ACC112 (cell line): ENCODE measurements around the gene MTMR6.

Experiments
- H2AFZ ChIP-seq: fragments of 200-600 bp; sonication (generic); one replicate; pipeline ENCODE4 v1.6.0; 2017; ENCODE audit warnings: antibody characterized with exemption, low read length; ENCODE audit not compliant: unreplicated experiment
- H3K27ac ChIP-seq: fragments of 200-600 bp; sonication (generic); 2 replicates; pipeline ENCODE4 v1.5.1; 2014; ENCODE audit warnings: low read depth, mild to moderate bottlenecking, antibody characterized with exemption, low read length, moderate library complexity
- H3K27me3 ChIP-seq: fragments of 200-600 bp; sonication (generic); 2 replicates; pipeline ENCODE4 v1.6.1; 2014; ENCODE audit warnings: mild to moderate bottlenecking, antibody characterized with exemption, low read length, moderate library complexity, mixed read lengths; ENCODE audit not compliant: insufficient read depth
- H3K36me3 ChIP-seq: fragments of 200-600 bp; sonication (generic); 2 replicates; pipeline ENCODE4 v1.6.1; 2016; ENCODE audit warnings: mild to moderate bottlenecking, antibody characterized with exemption, low read length, moderate library complexity, mixed read lengths; ENCODE audit not compliant: insufficient read depth
- H3K4me1 ChIP-seq: fragments of 200-600 bp; sonication (generic); one replicate; pipeline ENCODE4 v1.6.1; 2016; ENCODE audit warnings: low read length, mixed read lengths; ENCODE audit not compliant: insufficient read depth, unreplicated experiment, control insufficient read depth
- H3K4me3 ChIP-seq: fragments of 200-600 bp; sonication (generic); 2 replicates; pipeline ENCODE4 v1.5.1; 2014; ENCODE audit warnings: mild to moderate bottlenecking, low read depth, low read length
- H3K79me2 ChIP-seq: fragments of 200-600 bp; sonication (generic); one replicate; pipeline ENCODE4 v1.6.0; 2016; ENCODE audit warnings: low read length; ENCODE audit not compliant: control insufficient read depth, unreplicated experiment, insufficient read depth

The MTMR6 gene

DNA sequence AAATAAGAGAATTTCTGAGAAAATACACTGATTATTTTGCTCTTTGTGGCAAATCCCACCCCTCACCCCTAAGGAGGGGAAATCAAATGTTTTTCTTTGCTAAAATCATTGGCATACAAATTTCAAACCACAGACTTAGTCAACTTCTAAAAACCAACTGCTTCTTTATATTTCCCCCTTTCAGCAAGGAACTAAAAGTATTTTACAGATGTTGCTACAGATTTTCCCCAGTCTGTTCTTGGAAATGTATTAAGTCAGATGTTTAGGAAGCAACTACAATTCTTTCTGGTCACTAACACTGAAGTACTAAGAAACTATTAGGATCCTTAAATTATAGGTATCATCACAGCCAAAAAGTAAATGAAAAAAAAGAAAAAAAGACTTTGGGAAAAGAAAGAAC is 6.9 kb downstream of the MTMR6 start:
- H3K4me3 ChIP-seq: no peak overlapping the region
- no peak overlapping the region for H2AFZ ChIP-seq
- no peaks in the 10 kb centered on the region for H3K27me3 ChIP-seq
- peaks cover 4% of the 10 kb centered on the region for H3K4me1 ChIP-seq
- peaks cover 87% of the 10 kb centered on the region for H3K79me2 ChIP-seq
- H3K27ac ChIP-seq: no peak overlapping the region
- H3K36me3 ChIP-seq: no peaks in the 10 kb centered on the region

GRCh38 chr13:25276748-25277147 is 10.5 kb downstream of the MTMR6 start:
- H3K27me3 ChIP-seq: no peaks in the 10 kb centered on the region
- no peak overlapping the region for H3K4me3 ChIP-seq
- peaks cover 4% of the 10 kb centered on the region for H3K4me1 ChIP-seq
- H2AFZ ChIP-seq: no peak overlapping the region
- H3K79me2 ChIP-seq: peaks cover 62% of the 10 kb centered on the region
- peaks cover 15% of the 10 kb centered on the region; the same call in 1 of the 2 replicates for H3K36me3 ChIP-seq
- H3K27ac ChIP-seq: no peak overlapping the region

GRCh38 chr13:25268561-25268960 is 18.7 kb downstream of the MTMR6 start:
- Histone ChIP-seq H2AFZ (no peak overlapping the region), H3K27ac (no peak overlapping the region), H3K36me3 (peaks cover 21% of the 10 kb centered on the region; the same call in 1 of the 2 replicates), H3K79me2 (peaks cover 5% of the 10 kb centered on the region), H3K4me3 (no peak overlapping the region), H3K27me3 (no peaks in the 10 kb centered on the region), H3K4me1 (no peaks in the 10 kb centered on the region)

GRCh38 chr13:25267715-25268114 is 19.6 kb downstream of the MTMR6 start:
- H2AFZ ChIP-seq: no peak overlapping the region
- no peaks in the 10 kb centered on the region for H3K27me3 ChIP-seq
- no peak overlapping the region for H3K27ac ChIP-seq
- peaks cover 5% of the 10 kb centered on the region for H3K79me2 ChIP-seq
- H3K4me3 ChIP-seq: no peak overlapping the region
- H3K36me3 ChIP-seq: peaks cover 17% of the 10 kb centered on the region; the same call in 1 of the 2 replicates
- no peaks in the 10 kb centered on the region for H3K4me1 ChIP-seq

DNA sequence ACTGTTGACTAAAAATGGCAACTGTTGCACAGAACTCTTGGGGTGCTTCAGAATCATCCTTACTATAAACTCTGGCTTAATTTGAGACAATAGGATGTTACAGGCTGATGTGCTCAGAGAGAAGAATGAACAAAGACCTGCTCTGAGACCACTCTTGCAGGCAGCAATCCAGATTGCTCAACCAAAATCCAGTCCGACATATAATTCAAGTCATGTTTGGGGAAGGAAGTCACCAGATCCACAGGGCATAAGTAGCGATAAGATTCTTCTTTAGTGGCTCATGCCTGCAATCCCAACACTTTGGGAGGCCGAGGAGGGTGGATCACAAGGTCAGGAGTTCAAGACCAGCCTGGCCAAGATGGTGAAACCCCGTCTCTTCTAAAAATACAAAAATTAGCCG is 20.6 kb downstream of the MTMR6 start:
- Histone ChIP-seq H3K27me3 (no peaks in the 10 kb centered on the region), H3K4me3 (no peak overlapping the region), H3K4me1 (no peaks in the 10 kb centered on the region), H3K79me2 (peaks cover 5% of the 10 kb centered on the region), H3K27ac (no peak overlapping the region), H3K36me3 (peaks cover 11% of the 10 kb centered on the region; the same call in 1 of the 2 replicates), H2AFZ (no peak overlapping the region)

DNA sequence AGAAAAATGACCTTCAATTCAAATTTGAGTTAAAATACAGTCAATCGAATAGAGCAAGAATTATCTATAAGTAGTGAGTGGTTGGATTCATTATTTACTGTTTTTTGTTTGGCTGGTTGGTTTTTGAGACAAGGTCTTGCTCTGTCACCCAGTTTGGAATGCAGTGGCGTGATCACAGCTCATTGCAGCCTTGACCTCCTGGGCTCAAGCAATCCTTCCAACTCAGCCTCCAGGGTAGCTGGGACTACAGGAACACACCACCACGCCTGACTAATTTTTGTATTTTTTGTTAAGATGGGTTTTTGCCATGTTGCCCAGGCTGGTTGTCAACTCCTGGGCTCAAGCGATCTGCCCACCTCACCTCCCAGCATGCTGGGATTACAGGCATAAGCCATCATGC is 25.0 kb downstream of the MTMR6 start:
- H2AFZ ChIP-seq: no peak overlapping the region
- H3K27me3 ChIP-seq: no peaks in the 10 kb centered on the region
- H3K79me2 ChIP-seq: no peaks in the 10 kb centered on the region
- H3K27ac ChIP-seq: no peak overlapping the region
- H3K36me3 ChIP-seq: peaks cover 17% of the 10 kb centered on the region
- no peak overlapping the region for H3K4me3 ChIP-seq
- H3K4me1 ChIP-seq: no peaks in the 10 kb centered on the region

- H3K36me3 ChIP-seq: peaks cover 27% of the 10 kb centered on the region
- no peaks in the 10 kb centered on the region for H3K4me1 ChIP-seq
- no peaks in the 10 kb centered on the region for H3K79me2 ChIP-seq
- no peak overlapping the region for H2AFZ ChIP-seq
- no peaks in the 10 kb centered on the region for H3K27me3 ChIP-seq
- no peak overlapping the region for H3K4me3 ChIP-seq
- H3K27ac ChIP-seq: no peak overlapping the region
Observed at GRCh38 chr13:25253702-25254101, 33.6 kb downstream of the MTMR6 start.

DNA sequence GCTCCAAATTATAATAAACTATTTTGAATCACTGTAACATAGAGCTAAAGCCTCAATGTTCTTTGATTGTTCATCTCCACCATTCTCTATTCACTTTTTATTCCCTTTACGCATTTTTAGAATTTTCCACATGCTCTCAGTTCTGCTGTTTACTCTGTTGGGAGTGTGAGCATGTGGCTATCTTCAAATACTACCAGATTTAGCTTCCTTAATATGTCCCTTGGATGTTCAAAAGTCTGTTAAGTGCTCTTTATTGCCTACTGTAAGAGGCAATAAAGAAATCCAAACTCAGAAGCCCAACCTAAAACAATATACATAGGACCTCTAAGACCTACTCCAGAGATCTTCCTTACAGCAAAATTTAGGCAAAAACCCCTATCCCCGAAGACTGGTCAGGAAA is 34.5 kb downstream of the MTMR6 start:
- H3K36me3 ChIP-seq: peaks cover 25% of the 10 kb centered on the region
- H3K79me2 ChIP-seq: no peaks in the 10 kb centered on the region

DNA sequence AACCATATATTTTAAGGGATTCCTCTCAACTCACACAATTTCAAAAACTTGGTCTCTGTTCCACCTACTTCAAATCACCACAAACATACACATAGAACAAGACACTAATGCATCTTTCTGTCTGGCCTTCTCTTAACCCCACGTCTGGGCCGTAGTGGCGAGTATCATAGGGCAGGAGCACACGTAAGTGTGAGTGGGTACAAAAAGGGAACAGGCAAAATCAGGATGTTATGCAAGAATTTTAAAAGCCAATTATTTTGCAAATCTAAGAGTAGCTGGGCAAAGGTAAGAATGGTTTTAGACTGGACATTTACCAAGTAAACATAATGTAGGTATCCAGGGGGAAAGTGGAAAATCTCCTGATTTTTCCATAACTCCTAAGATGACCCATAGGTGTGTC is 35.1 kb downstream of the MTMR6 start:
- peaks cover 21% of the 10 kb centered on the region for H3K36me3 ChIP-seq
- no peak overlapping the region for H3K27ac ChIP-seq
- H3K79me2 ChIP-seq: no peaks in the 10 kb centered on the region
- no peaks in the 10 kb centered on the region for H3K4me1 ChIP-seq
- no peak overlapping the region for H2AFZ ChIP-seq
- H3K4me3 ChIP-seq: no peak overlapping the region
- no peaks in the 10 kb centered on the region for H3K27me3 ChIP-seq

More for the DNA sequence above, 34.5 kb downstream of the MTMR6 start:
- Histone ChIP-seq H2AFZ (no peak overlapping the region), H3K27me3 (no peaks in the 10 kb centered on the region), H3K27ac (no peak overlapping the region), H3K4me1 (no peaks in the 10 kb centered on the region), H3K4me3 (no peak overlapping the region)

DNA sequence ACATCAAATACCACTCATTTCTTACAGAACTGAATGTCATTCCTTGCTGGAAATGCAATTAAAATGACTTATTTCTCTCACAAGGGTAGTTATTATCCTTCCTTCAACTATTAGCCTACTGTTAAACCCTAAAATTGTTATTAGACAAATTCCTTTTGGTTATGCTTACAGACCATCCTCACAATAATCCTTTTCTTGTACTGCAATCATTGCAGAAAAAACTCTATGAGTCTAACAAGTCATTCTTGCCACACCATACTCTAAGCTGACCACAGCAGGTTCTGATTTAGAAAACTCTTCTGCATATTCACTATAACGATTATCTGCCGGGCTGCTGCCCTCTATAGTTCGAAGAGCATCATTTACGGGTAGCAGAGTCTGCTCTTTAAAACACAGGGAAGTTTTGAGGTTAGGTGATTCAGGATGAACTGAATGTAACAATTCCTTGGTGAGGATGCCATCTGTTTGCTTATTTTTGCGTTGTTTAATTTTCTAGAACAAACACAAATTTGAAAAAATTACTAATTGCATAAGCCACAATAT is 38.2 kb downstream of the MTMR6 start:
- no peaks in the 10 kb centered on the region for H3K27me3 ChIP-seq
- no peaks in the 10 kb centered on the region for H3K4me1 ChIP-seq
- no peaks in the 10 kb centered on the region for H3K79me2 ChIP-seq
- peaks cover 13% of the 10 kb centered on the region for H3K36me3 ChIP-seq
- H3K4me3 ChIP-seq: no peak overlapping the region
- H3K27ac ChIP-seq: no peak overlapping the region
- H2AFZ ChIP-seq: no peak overlapping the region

GRCh38 chr13:25248071-25248470 is 39.2 kb downstream of the MTMR6 start:
- no peaks in the 10 kb centered on the region for H3K27me3 ChIP-seq
- H3K4me3 ChIP-seq: no peak overlapping the region
- H3K4me1 ChIP-seq: no peaks in the 10 kb centered on the region
- no peak overlapping the region for H2AFZ ChIP-seq
- no peaks in the 10 kb centered on the region for H3K79me2 ChIP-seq
- peaks cover 13% of the 10 kb centered on the region for H3K36me3 ChIP-seq
- no peak overlapping the region for H3K27ac ChIP-seq
